Neural progenitor cell (in vitro differentiated cells): ENCODE results near the gene C10orf120.

ENCODE experiments used
- EZH2 ChIP-seq: fragments of 200-600 bp; sonication (generic); IDR thresholded peaks from 2 replicates; pipeline ENCODE4 v1.6.1; 2017; ENCODE audit warnings: antibody characterized with exemption, mild to moderate bottlenecking, moderate library complexity
- TF ChIP-seq, protein P1 (sequence below): fragments of 200-600 bp; sonication (generic); IDR thresholded peaks from 2 replicates; pipeline ENCODE4 v1.5.1; 2017; ENCODE audit warnings: antibody characterized with exemption, mild to moderate bottlenecking

DNA sequence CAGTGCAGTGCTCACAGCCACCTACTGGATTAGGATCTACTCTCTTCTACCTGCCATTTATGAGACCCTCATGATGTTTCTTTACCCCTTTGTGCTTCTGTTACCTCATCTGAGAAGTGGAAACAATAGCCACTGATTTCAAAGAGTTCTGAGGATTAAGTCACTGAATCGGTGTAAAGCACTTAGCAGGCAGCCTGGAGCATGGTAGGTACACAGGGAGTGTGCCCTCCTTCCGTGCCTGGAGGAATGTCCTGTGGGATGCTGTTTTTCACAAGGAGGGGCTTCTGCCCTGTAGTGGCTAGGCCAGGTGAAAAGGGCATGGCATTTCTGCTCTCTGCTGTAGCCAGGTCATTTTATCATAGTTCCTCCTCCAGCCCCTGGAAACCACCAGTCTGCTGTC is 44.6 kb upstream of the C10orf120 start:
- TF ChIP-seq, protein P1, sequence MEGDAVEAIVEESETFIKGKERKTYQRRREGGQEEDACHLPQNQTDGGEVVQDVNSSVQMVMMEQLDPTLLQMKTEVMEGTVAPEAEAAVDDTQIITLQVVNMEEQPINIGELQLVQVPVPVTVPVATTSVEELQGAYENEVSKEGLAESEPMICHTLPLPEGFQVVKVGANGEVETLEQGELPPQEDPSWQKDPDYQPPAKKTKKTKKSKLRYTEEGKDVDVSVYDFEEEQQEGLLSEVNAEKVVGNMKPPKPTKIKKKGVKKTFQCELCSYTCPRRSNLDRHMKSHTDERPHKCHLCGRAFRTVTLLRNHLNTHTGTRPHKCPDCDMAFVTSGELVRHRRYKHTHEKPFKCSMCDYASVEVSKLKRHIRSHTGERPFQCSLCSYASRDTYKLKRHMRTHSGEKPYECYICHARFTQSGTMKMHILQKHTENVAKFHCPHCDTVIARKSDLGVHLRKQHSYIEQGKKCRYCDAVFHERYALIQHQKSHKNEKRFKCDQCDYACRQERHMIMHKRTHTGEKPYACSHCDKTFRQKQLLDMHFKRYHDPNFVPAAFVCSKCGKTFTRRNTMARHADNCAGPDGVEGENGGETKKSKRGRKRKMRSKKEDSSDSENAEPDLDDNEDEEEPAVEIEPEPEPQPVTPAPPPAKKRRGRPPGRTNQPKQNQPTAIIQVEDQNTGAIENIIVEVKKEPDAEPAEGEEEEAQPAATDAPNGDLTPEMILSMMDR, result no peak
- TF ChIP-seq EZH2, result no peak
